ENCODE measurements around the gene ZNF865. TPM values are rescaled to one million over a fixed set of nuclear protein-coding genes. Genes with fewer than 3 reads are reported as not detected.
A peak's percentile ranks its signal among the peaks of the same experiment; 100 is the strongest.
"Not testable (repeated sequence)": the region's sequence is repeated elsewhere in the genome, so short reads cannot be mapped to it uniquely, and the experiment has no call there.

The ZNF865 gene
- total RNA-seq = 3.3 TPM

- Histone ChIP-seq H3K4me3 (ENCODE audit: low read length) (peak within 1 kb of the TSS; percentile 76), H3K9me3 (ENCODE audit: low read depth, low read length) (no peaks in the 10 kb centered on the region), H3K4me1 (ENCODE audit: insufficient read depth, low read length) (peaks cover 52% of the 10 kb centered on the region), H3K27me3 (ENCODE audit: insufficient read depth, low read length) (no peaks in the 10 kb centered on the region)
Measured at GRCh38 chr19:55605637-55606470, at the start of gene ZNF865. TSS of gene ZNF865 (plus strand) at chr19:55605647. CDS start at chr19:55613619, 7,972 bp downstream.

- H3K4me3 ChIP-seq (ENCODE audit: low read length) = no peak overlapping the region
- H3K9me3 ChIP-seq (ENCODE audit: low read depth, low read length) = no peaks in the 10 kb centered on the region
- H3K27me3 ChIP-seq (ENCODE audit: insufficient read depth, low read length) = no peaks in the 10 kb centered on the region
Measured at GRCh38 chr19:55559684-55560083, 45.8 kb upstream of the ZNF865 start.

GRCh38 chr19:55563261-55563690 lies 42.2 kb upstream of the ZNF865 start:
- no peak overlapping the region for H3K4me3 ChIP-seq (ENCODE audit: low read length)
- H3K9me3 ChIP-seq (ENCODE audit: low read depth, low read length) = no peaks in the 10 kb centered on the region
- no peaks in the 10 kb centered on the region for H3K4me1 ChIP-seq (ENCODE audit: insufficient read depth, low read length)

More at GRCh38 chr19:55559684-55560083, 45.8 kb upstream of the ZNF865 start:
- no peaks in the 10 kb centered on the region for H3K4me1 ChIP-seq (ENCODE audit: insufficient read depth, low read length)

GRCh38 chr19:55566823-55567222 lies 38.6 kb upstream of the ZNF865 start:
- H3K27me3 ChIP-seq (ENCODE audit: insufficient read depth, low read length) = no peaks in the 10 kb centered on the region
- H3K9me3 ChIP-seq (ENCODE audit: low read depth, low read length) = no peaks in the 10 kb centered on the region
- no peak overlapping the region for H3K4me3 ChIP-seq (ENCODE audit: low read length)
- no peaks in the 10 kb centered on the region for H3K4me1 ChIP-seq (ENCODE audit: insufficient read depth, low read length)

More at GRCh38 chr19:55563261-55563690, 42.2 kb upstream of the ZNF865 start:
- H3K27me3 ChIP-seq (ENCODE audit: insufficient read depth, low read length) = no peaks in the 10 kb centered on the region

GRCh38 chr19:55567708-55568328 lies 37.6 kb upstream of the ZNF865 start:
- Histone ChIP-seq H3K9me3 (ENCODE audit: low read depth, low read length) (no peaks in the 10 kb centered on the region), H3K4me3 (ENCODE audit: low read length) (no peak overlapping the region), H3K4me1 (ENCODE audit: insufficient read depth, low read length) (no peaks in the 10 kb centered on the region), H3K27me3 (ENCODE audit: insufficient read depth, low read length) (no peaks in the 10 kb centered on the region)

DNA sequence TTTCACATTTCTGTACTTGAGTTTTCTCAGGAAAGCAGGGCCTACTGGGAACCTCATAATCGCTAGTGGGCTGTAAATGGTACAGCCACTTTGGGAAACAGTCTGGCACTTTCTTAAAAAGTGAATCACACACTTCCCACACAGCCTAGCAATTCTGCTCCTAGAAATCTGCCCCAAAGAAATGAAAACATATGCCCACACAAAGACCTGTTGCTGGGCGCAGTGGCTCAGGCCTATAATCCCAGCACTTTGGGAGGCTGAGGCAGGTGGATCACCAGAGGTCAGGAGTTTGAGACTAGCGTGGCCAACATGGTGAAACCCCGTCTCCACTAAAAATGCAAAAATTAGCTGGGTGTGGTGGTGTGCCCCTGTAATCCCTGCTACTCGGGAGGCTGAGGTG lies 36.0 kb upstream of the ZNF865 start:
- not testable (repeated sequence) for H3K4me3 ChIP-seq (ENCODE audit: low read length); H3K9me3 ChIP-seq (ENCODE audit: low read depth, low read length); H3K27me3 ChIP-seq (ENCODE audit: insufficient read depth, low read length); H3K4me1 ChIP-seq (ENCODE audit: insufficient read depth, low read length)

DNA sequence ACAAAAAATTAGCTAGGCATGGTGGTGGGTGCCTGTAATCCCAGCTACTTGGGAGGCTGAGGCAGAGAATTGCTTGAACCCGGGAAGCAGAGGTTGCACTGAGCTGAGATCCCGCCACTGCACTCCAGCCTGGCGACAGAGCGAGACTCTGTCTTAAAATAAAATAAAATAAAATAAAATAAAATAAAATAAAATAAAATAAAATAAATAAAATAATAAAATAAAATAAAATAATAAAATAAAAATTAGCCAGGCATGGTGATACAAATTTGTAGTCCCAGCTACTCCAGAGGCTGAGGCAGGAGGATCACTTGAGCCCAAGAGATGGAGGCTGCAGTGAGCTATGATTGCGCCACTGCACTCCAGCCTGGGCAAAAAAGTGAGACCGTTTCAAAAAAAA lies 31.5 kb upstream of the ZNF865 start:
- H3K4me3 ChIP-seq (ENCODE audit: low read length); H3K4me1 ChIP-seq (ENCODE audit: insufficient read depth, low read length); H3K9me3 ChIP-seq (ENCODE audit: low read depth, low read length); H3K27me3 ChIP-seq (ENCODE audit: insufficient read depth, low read length): not testable (repeated sequence)

GRCh38 chr19:55576746-55577145 lies 28.7 kb upstream of the ZNF865 start:
- H3K27me3 ChIP-seq (ENCODE audit: insufficient read depth, low read length) = no peaks in the 10 kb centered on the region
- H3K9me3 ChIP-seq (ENCODE audit: low read depth, low read length) = no peaks in the 10 kb centered on the region
- no peak overlapping the region for H3K4me3 ChIP-seq (ENCODE audit: low read length)
- peaks cover 15% of the 10 kb centered on the region for H3K4me1 ChIP-seq (ENCODE audit: insufficient read depth, low read length)

DNA sequence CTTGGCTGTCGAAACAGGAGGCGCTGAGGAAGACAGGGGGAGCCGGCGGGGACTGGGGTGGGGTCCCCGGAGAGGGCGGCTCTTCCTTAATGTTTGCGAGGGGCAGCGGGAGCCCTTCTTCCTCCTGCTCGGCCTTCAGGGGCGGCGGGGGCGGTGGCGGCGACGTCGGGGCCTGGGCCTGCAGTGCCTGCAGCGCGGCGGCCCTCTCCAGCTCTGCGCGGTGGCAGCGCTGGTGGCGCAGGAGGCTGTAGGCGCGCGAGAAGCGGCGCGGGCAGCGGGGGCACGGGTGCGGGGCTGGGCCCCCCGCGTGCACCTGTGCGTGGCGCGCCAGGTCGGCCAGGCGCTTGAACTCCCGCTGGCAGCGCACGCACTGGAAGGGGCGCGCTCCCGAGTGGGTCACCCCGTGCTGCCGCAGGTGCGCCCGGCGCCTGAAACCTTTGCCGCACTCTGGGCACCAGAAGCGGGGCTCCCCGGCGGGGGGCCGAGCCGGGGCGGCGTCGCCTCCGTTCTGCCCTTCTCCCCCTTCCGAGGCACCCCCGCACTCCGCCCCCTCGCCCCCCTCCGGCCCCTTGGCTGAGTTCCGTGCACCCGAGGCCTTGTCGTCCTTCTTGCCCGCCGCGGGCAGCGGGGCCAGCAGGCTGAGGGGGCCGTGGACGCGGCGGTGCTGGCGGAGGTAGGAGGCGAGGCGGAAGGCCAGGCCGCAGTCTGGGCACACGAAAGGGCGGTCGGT lies 27.3 kb upstream of the ZNF865 start:
- Histone ChIP-seq H3K27me3 (ENCODE audit: insufficient read depth, low read length) (no peaks in the 10 kb centered on the region), H3K9me3 (ENCODE audit: low read depth, low read length) (no peaks in the 10 kb centered on the region), H3K4me3 (ENCODE audit: low read length) (no peak overlapping the region), H3K4me1 (ENCODE audit: insufficient read depth, low read length) (peaks cover 15% of the 10 kb centered on the region)

GRCh38 chr19:55578761-55579747 lies 26.4 kb upstream of the ZNF865 start:
- Histone ChIP-seq H3K9me3 (ENCODE audit: low read depth, low read length) (no peaks in the 10 kb centered on the region), H3K27me3 (ENCODE audit: insufficient read depth, low read length) (no peaks in the 10 kb centered on the region), H3K4me1 (ENCODE audit: insufficient read depth, low read length) (peaks cover 15% of the 10 kb centered on the region), H3K4me3 (ENCODE audit: low read length) (no peak overlapping the region)

DNA sequence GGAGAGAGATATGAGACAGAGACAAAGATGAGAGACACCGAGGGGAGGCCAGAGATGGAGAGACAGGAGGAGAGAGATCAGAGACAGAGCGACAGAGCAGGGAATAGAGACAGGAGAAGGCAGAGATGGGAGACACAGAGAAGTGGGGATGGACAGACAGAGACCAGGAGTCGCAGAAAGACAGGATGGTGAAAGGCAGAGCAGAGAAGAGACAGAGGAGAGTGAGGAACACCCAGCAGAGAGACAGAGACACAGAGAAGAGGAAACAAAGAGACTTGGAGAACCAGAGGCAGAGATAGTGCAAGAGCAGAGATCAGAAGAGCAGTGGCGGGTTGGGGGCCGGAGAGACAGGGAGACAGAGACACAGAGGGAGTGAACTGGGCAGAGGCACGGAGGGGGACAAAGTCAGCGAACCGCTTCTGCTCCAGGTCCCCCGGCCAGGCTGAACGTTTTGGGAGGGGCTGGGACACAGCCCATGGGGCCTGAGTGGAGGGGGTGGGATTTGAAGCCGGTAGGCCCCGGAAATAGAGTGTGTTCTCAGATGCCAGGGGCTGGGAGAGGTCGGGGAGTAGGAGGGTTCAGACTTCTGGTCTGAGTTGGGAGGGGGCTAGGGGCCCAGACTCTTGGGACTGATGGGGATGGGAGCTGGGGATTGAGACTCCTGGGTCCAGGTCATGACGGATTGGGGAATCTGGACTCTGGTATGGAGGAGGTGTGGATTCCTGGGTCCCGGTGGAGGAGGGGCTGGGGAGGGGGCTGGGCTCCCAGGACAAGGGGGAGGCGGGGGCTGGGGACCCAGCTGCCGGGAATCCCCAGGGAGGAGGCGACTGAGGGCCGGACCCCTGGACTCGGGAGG lies 25.5 kb upstream of the ZNF865 start:
- Histone ChIP-seq H3K9me3 (ENCODE audit: low read depth, low read length) (no peaks in the 10 kb centered on the region), H3K27me3 (ENCODE audit: insufficient read depth, low read length) (no peaks in the 10 kb centered on the region), H3K4me1 (ENCODE audit: insufficient read depth, low read length) (peaks cover 15% of the 10 kb centered on the region), H3K4me3 (ENCODE audit: low read length) (peak overlapping the region; percentile 43)

DNA sequence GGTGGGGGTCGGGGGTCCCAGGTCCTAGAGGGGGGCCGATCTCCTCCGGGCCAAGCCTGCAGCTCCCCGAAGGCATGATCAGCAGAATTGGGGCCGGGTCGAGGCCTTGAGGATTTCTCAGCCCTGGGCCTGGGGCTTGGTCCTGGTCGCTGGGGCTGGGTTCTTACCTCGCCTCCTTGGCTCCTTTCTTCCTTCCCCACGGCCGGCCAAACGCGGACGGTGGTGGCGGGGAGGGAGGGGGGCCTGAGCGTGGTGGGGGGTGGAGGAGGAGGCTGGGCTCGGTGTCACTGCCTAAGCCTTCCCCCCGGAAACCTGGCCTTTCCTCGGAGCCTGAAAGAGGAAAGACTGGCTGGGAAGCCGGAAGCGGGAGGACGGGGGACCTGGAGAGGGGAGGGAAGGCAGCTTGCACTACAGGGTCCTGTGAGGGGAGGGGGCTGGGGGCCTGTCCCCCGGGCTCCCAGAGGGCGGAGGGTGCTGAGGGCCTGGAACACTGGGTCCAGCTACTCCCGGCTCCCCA lies 24.8 kb upstream of the ZNF865 start, which contains the start of gene ZNF579:
Gene ZNF579 (minus strand): TSS at position 221 of the 517 bp plus-strand sequence. CDS start 1,209 bp downstream, outside the sequence.
- no peaks in the 10 kb centered on the region for H3K9me3 ChIP-seq (ENCODE audit: low read depth, low read length)
- no peaks in the 10 kb centered on the region for H3K27me3 ChIP-seq (ENCODE audit: insufficient read depth, low read length)
- peak within 1 kb of the TSS; percentile 43 for H3K4me3 ChIP-seq (ENCODE audit: low read length)
- H3K4me1 ChIP-seq (ENCODE audit: insufficient read depth, low read length) = peaks cover 15% of the 10 kb centered on the region

DNA sequence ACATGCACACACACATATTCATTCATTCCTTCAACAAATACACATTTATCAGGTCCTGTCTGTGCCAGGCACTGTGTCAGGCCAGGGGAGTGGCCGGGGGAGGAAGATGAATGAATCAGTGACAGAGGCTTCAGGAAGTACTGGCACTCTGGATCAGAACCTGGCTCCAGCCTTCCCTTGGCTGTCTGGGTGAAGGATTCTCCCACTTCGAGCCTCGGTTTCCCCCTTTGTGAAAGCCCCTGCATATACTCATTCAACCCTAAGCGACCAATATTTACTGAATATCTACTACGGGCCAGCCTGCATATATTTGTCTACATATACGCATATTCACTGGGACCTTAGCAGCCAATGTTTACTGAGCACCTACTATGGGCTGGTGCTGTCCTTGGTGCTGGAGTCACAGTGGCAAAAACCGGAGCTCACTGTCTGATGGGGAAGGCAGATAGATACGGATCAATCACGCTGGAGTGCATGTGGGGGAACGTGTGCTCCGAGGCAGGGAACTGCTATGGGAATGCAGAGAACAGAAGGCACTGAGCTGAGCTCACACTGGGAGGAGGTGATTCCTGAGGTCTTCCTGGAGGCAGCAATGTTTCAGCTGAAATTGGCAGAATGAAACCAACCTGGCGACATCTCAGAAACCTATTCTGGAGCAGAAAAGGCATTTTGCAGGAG lies 24.2 kb upstream of the ZNF865 start:
- Histone ChIP-seq H3K4me1 (ENCODE audit: insufficient read depth, low read length) (peaks cover 20% of the 10 kb centered on the region), H3K4me3 (ENCODE audit: low read length) (peak overlapping the region; percentile 43), H3K9me3 (ENCODE audit: low read depth, low read length) (no peaks in the 10 kb centered on the region), H3K27me3 (ENCODE audit: insufficient read depth, low read length) (peaks cover 4% of the 10 kb centered on the region)
